IMR-90 (cell line): ENCODE data around the gene PARD3. TPM values are rescaled to one million over a fixed set of nuclear protein-coding genes. Genes with fewer than 3 reads are reported as not detected.

Source experiments
- ATAC-seq: fragments of 200-7000 bp; cut with Tn5 transposase; 2 replicates; pipeline ENCODE4 v1.9.1; 2020; ENCODE audit warnings: low read depth, mild to moderate bottlenecking, moderate library complexity
- BruUV-seq: library from RNA; stranded (reverse); fragments of 400-500 nt; replicated peaks from 2 replicates; lab custom pipeline; 2021; lab: Mats Ljungman, UMichigan
- CTCF ChIA-PET: fragments of 300-600 bp; formaldehyde crosslinking; extraction: SDS; loops from one replicate; lab custom pipeline; 2021; ENCODE audit warnings: antibody characterized with exemption; lab: Yijun Ruan, JAX
- POLR2A ChIA-PET: fragments of 300-600 bp; sonication (Branson Sonifier 250); formaldehyde crosslinking; loops from one replicate; lab custom pipeline; 2022; ENCODE audit warnings: antibody characterized with exemption; ENCODE audit not compliant: unreplicated experiment; lab: Charles Lee
- DNase-seq: peaks from one replicate; pipeline ENCODE4 v3.0.0; 2013
- H2AFZ ChIP-seq: replicated peaks from 2 replicates; pipeline ENCODE3; 2013; ENCODE audit warnings: low read length, mild to moderate bottlenecking; ENCODE audit not compliant: poor library complexity
- H2AK5ac ChIP-seq: 2 replicates; pipeline ENCODE4 v1.6.1; 2013; ENCODE audit warnings: low read depth, low read length, inconsistent platforms
- H2AK9ac ChIP-seq: replicated peaks from 2 replicates; pipeline ENCODE3; 2013; ENCODE audit warnings: mild to moderate bottlenecking, low read depth, low read length, moderate library complexity; ENCODE audit not compliant: poor library complexity
- H2BK120ac ChIP-seq: 2 replicates; pipeline ENCODE4 v1.6.1; 2013; ENCODE audit warnings: low read depth, low read length, inconsistent platforms
- H2BK15ac ChIP-seq: 3 replicates; pipeline ENCODE4 v1.6.1; 2013; ENCODE audit warnings: low read depth, low read length, inconsistent platforms
- H2BK20ac ChIP-seq: 2 replicates; pipeline ENCODE4 v1.6.1; 2013; ENCODE audit warnings: low read depth, mild to moderate bottlenecking, inconsistent platforms, low read length, moderate library complexity
- H2BK5ac ChIP-seq: 2 replicates; pipeline ENCODE4 v1.6.1; 2013; ENCODE audit warnings: mild to moderate bottlenecking, low read depth, low read length, inconsistent platforms; ENCODE audit not compliant: poor library complexity, severe bottlenecking
- H3K14ac ChIP-seq: replicated peaks from 2 replicates; pipeline ENCODE4 v1.6.1; 2013; ENCODE audit warnings: low read depth, low read length, inconsistent platforms
- H3K18ac ChIP-seq: 2 replicates; pipeline ENCODE4 v1.6.1; 2013; ENCODE audit warnings: low read depth, low read length, control low read depth
- H3K23ac ChIP-seq: 2 replicates; pipeline ENCODE4 v1.6.1; 2013; ENCODE audit warnings: low read depth, low read length, inconsistent platforms
- H3K27ac ChIP-seq: 2 replicates; pipeline ENCODE4 v1.5.1; 2013; ENCODE audit warnings: mild to moderate bottlenecking, control low read depth, low read length; ENCODE audit not compliant: insufficient read depth
- H3K27me3 ChIP-seq: 2 replicates; pipeline ENCODE4 v1.6.1; 2013; ENCODE audit warnings: low read length; ENCODE audit not compliant: control insufficient read depth, insufficient read depth
- H3K36me3 ChIP-seq: 2 replicates; pipeline ENCODE4 v1.6.1; 2013; ENCODE audit warnings: low read length, mixed read lengths; ENCODE audit not compliant: control insufficient read depth, insufficient read depth
- H3K4ac ChIP-seq: 2 replicates; pipeline ENCODE4 v1.6.1; 2013; ENCODE audit warnings: low read depth, low read length, inconsistent platforms
- H3K4me1 ChIP-seq: 2 replicates; pipeline ENCODE4 v1.6.1; 2013; ENCODE audit warnings: low read length, mixed read lengths; ENCODE audit not compliant: control insufficient read depth, insufficient read depth
- H3K4me2 ChIP-seq: 2 replicates; pipeline ENCODE4 v1.6.1; 2013; ENCODE audit warnings: low read depth, mild to moderate bottlenecking, control low read depth, low read length, moderate library complexity
- H3K4me3 ChIP-seq: 2 replicates; pipeline ENCODE4 v1.5.1; 2013; ENCODE audit warnings: low read depth, mild to moderate bottlenecking, control low read depth, low read length, moderate library complexity; ENCODE audit not compliant: insufficient read depth
- H3K56ac ChIP-seq: 2 replicates; pipeline ENCODE4 v1.6.1; 2013; ENCODE audit warnings: low read length, inconsistent platforms; ENCODE audit not compliant: insufficient read depth; ENCODE audit errors: extremely low read depth
- H3K79me1 ChIP-seq, 2 experiments: 2 replicates each; pipeline ENCODE4 v1.6.1; 2013; ENCODE audit warnings: low read length in 2 of 2, inconsistent platforms in 1 of 2, low read depth in 1 of 2
- H3K9ac ChIP-seq: 2 replicates; pipeline ENCODE4 v1.6.1; 2013; ENCODE audit warnings: low read depth, low read length, control low read depth
- H3K9me1 ChIP-seq: 2 replicates; pipeline ENCODE4 v1.6.1; 2013; ENCODE audit warnings: low read length, inconsistent platforms; ENCODE audit not compliant: insufficient read depth
- H3K9me3 ChIP-seq: 2 replicates; pipeline ENCODE4 v1.6.1; 2013; ENCODE audit warnings: low read length; ENCODE audit not compliant: control insufficient read depth, insufficient read depth
- H4K20me1 ChIP-seq: 2 replicates; pipeline ENCODE4 v1.6.1; 2013; ENCODE audit warnings: low read length, inconsistent platforms; ENCODE audit not compliant: insufficient read depth
- H4K5ac ChIP-seq: 2 replicates; pipeline ENCODE4 v1.6.1; 2013; ENCODE audit warnings: mild to moderate bottlenecking, low read depth, low read length, control low read depth
- H4K8ac ChIP-seq, 2 experiments: 2 replicates each; pipeline ENCODE4 v1.6.1; 2013; ENCODE audit warnings: low read depth in 2 of 2, low read length in 2 of 2, control low read depth in 1 of 2, inconsistent platforms in 1 of 2
- H4K91ac ChIP-seq: 2 replicates; pipeline ENCODE4 v1.6.1; 2013; ENCODE audit warnings: low read depth, low read length, inconsistent platforms; ENCODE audit not compliant: insufficient read depth
- BHLHE40 ChIP-seq: fragments of 150-350 bp; IDR thresholded peaks from 2 replicates; pipeline ENCODE4 v1.6.1; 2016; ENCODE audit warnings: mild to moderate bottlenecking, low read depth, low read length
- FOS ChIP-seq: fragments of 150-350 bp; IDR thresholded peaks from 2 replicates; pipeline ENCODE4 v1.6.1; 2016; ENCODE audit warnings: low read depth, low read length
- MAFK ChIP-seq: IDR thresholded peaks from 2 replicates; pipeline ENCODE4 v1.6.1; 2012; ENCODE audit warnings: low read depth, low read length, improper control_type of control experiment
- MXI1 ChIP-seq: IDR thresholded peaks from 2 replicates; pipeline ENCODE4 v1.6.1; 2012; ENCODE audit warnings: low read depth, mild to moderate bottlenecking, low read length, moderate library complexity, borderline replicate concordance
- SMC3 ChIP-seq: fragments of 150-350 bp; IDR thresholded peaks from 2 replicates; pipeline ENCODE4 v1.6.1; 2016; ENCODE audit warnings: low read depth, mild to moderate bottlenecking, antibody characterized with exemption, low read length, moderate library complexity
- WGBS, 2 experiments: methylation state at CpG; one replicate each; pipeline versions ENCODE4 v1.1.5 to v1.1.7; 2013; ENCODE audit warnings: missing lambda C conversion rate in 2 of 2; ENCODE audit not compliant: insufficient read length in 1 of 2; ENCODE audit errors: extremely low coverage in 2 of 2; 5-methylcytosine and 5-hydroxymethylcytosine counted together
- dilution Hi-C: fragments of 300-500 bp; cut with HindIII; formaldehyde crosslinking; loops from one replicate; pipeline ENCODE4 v1.14.3; 2018; ENCODE audit warnings: low sequenced_read_pairs; ENCODE audit not compliant: unreplicated experiment
- in situ Hi-C: fragments of 300-500 bp; cut with MboI; formaldehyde crosslinking; loops from 3 replicates; pipeline ENCODE4 v1.14.3; 2019; ENCODE audit warnings: low sequenced_read_pairs, inconsistent platforms, mixed read lengths
- intact Hi-C: fragments of 100-400 bp; cut with micrococcal nuclease; formaldehyde crosslinking; loops from 2 replicates; pipeline ENCODE4 v1.10.0; 2022
- polyA plus RNA-seq, 3 experiments: library from polyadenylated mRNA; depleted of rRNA; stranded (reverse); fragments of >200 nt; gene quantifications; 2 replicates each; pipeline ENCODE4 v1.2.3, GENCODE V29; 2012; ENCODE audit warnings: low replicate concordance in 1 of 3
- total RNA-seq: library from RNA; depleted of rRNA; stranded (reverse); fragments of >200 nt; gene quantifications from 2 replicates; pipeline ENCODE4 v1.2.3, GENCODE V29; 2012
- TF ChIP-seq, protein P1 (sequence below): fragments of 150-350 bp; IDR thresholded peaks from 2 replicates; pipeline ENCODE4 v1.6.1; 2017; ENCODE audit warnings: mild to moderate bottlenecking, antibody characterized with exemption, low read length, low read depth
- TF ChIP-seq, protein P2 (sequence below): conservative IDR thresholded peaks from 2 replicates; pipeline ENCODE4 v1.5.1; 2012; ENCODE audit warnings: mild to moderate bottlenecking, low read depth, low read length, improper control_type of control experiment
- TF ChIP-seq, protein P3 (sequence below): fragments of 150-350 bp; IDR thresholded peaks from 2 replicates; pipeline ENCODE4 v1.6.1; 2016; ENCODE audit warnings: low read depth, mild to moderate bottlenecking, low read length, moderate library complexity, borderline replicate concordance

PARD3 gene
- total and polyA plus RNA-seq, 2 of the 4 experiments (the other 2 are of a cell fraction) = 14.6 to 37.5 TPM

DNA sequence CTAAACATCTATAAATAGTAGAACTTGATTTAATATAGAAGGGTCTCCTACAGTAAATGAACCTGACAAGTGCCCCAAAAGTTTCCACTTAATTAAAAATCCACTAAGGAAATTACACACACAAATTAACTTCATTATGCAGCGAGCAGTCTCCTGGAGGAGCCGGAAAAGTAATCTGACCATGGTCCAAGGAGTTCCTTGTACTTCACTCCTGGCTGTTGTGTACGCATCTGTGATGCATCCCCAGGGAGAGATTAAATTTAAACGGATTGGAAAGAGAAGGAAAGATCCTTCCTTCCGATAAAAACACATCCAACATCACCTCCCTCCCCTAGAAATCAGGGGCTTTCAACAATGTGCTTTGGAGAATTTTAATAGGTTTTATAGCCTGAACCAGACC lies 85.5 kb downstream of the PARD3 start:
- H3K36me3 ChIP-seq = no peaks in the 10 kb centered on the region
- no peak for ATAC-seq
- H2BK120ac ChIP-seq = no peak overlapping the region
- H3K14ac ChIP-seq = no peak overlapping the region
- no peak overlapping the region for H4K8ac ChIP-seq
- no peak overlapping the region for H3K18ac ChIP-seq
- BruUV-seq = no TSS peak
- no peak for DNase-seq
- CTCF ChIA-PET = interaction anchor here (0.6 to 0.7 kb wide), 2 partner anchors 56 to 834 kb away, joined by 3 to 5 read pairs; no protein-coding TSS in a partner anchor
- no peak overlapping the region for H3K56ac ChIP-seq
- H2AK9ac ChIP-seq = no peak overlapping the region
- no peak overlapping the region for H4K91ac ChIP-seq
- intact Hi-C loops (loop anchor here (10.0 kb wide), 1 partner anchor 225 kb away; no protein-coding TSS in a partner anchor), dilution Hi-C loops (no loop called here), in situ Hi-C loops (no loop called here)
- no peak overlapping the region for H3K4me3 ChIP-seq
- POLR2A ChIA-PET = no interaction called here
- H3K9me3 ChIP-seq = no peaks in the 10 kb centered on the region
- TF ChIP-seq, protein P1, sequence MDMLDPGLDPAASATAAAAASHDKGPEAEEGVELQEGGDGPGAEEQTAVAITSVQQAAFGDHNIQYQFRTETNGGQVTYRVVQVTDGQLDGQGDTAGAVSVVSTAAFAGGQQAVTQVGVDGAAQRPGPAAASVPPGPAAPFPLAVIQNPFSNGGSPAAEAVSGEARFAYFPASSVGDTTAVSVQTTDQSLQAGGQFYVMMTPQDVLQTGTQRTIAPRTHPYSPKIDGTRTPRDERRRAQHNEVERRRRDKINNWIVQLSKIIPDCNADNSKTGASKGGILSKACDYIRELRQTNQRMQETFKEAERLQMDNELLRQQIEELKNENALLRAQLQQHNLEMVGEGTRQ = no peak
- TF ChIP-seq MXI1 = no peak
- TF ChIP-seq FOS = no peak
- TF ChIP-seq SMC3 = no peak
- TF ChIP-seq, protein P2, sequence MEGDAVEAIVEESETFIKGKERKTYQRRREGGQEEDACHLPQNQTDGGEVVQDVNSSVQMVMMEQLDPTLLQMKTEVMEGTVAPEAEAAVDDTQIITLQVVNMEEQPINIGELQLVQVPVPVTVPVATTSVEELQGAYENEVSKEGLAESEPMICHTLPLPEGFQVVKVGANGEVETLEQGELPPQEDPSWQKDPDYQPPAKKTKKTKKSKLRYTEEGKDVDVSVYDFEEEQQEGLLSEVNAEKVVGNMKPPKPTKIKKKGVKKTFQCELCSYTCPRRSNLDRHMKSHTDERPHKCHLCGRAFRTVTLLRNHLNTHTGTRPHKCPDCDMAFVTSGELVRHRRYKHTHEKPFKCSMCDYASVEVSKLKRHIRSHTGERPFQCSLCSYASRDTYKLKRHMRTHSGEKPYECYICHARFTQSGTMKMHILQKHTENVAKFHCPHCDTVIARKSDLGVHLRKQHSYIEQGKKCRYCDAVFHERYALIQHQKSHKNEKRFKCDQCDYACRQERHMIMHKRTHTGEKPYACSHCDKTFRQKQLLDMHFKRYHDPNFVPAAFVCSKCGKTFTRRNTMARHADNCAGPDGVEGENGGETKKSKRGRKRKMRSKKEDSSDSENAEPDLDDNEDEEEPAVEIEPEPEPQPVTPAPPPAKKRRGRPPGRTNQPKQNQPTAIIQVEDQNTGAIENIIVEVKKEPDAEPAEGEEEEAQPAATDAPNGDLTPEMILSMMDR = no peak
- no peak for TF ChIP-seq BHLHE40
- TF ChIP-seq MAFK = no peak
- TF ChIP-seq, protein P3, sequence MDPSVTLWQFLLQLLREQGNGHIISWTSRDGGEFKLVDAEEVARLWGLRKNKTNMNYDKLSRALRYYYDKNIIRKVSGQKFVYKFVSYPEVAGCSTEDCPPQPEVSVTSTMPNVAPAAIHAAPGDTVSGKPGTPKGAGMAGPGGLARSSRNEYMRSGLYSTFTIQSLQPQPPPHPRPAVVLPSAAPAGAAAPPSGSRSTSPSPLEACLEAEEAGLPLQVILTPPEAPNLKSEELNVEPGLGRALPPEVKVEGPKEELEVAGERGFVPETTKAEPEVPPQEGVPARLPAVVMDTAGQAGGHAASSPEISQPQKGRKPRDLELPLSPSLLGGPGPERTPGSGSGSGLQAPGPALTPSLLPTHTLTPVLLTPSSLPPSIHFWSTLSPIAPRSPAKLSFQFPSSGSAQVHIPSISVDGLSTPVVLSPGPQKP = no peak
- H3K4me2 ChIP-seq = no peak overlapping the region
- no peaks in the 10 kb centered on the region for H3K27me3 ChIP-seq
- no CpG with 5 or more reads among the region's 5 CpGs for WGBS, 2 experiments
- no peak overlapping the region for H2BK5ac ChIP-seq
- no peak overlapping the region for H2BK15ac ChIP-seq
- H4K20me1 ChIP-seq = peaks cover 24% of the 10 kb centered on the region
- peaks cover 8% of the 10 kb centered on the region for H3K4me1 ChIP-seq
- peaks cover 15 to 54% of the 10 kb centered on the region in 2 experiments; a peak in 3 of 4 replicates for H3K79me1 ChIP-seq
- H3K23ac ChIP-seq = no peak overlapping the region
- no peak overlapping the region for H2AK5ac ChIP-seq
- H2BK20ac ChIP-seq = no peak overlapping the region
- no peak overlapping the region for H2AFZ ChIP-seq
- no peak overlapping the region for H4K5ac ChIP-seq
- H3K4ac ChIP-seq = no peak overlapping the region
- no peak overlapping the region for H3K9ac ChIP-seq
- H3K9me1 ChIP-seq = peaks cover 7% of the 10 kb centered on the region
- no peak overlapping the region for H3K27ac ChIP-seq
